AG09309 (cell line): ENCODE results near the gene KRTAP3-3.

Experiments
- DNase-seq: peaks from one replicate; pipeline ENCODE4 v3.0.0-alpha.2; 2010; ENCODE audit warnings: low read depth
- H3K4me3 ChIP-seq: 2 replicates; pipeline ENCODE4 v1.5.1; 2011; ENCODE audit warnings: mild to moderate bottlenecking, low read depth, low read length, moderate library complexity; ENCODE audit not compliant: control insufficient read depth
- TF ChIP-seq, protein P1 (sequence below): IDR thresholded peaks from 2 replicates; pipeline ENCODE4 v1.5.1; 2011; ENCODE audit warnings: mild to moderate bottlenecking, low read depth, low read length, inconsistent platforms; ENCODE audit not compliant: insufficient read depth, control insufficient read depth; ENCODE audit errors: missing control alignments

Gene KRTAP3-3

DNA sequence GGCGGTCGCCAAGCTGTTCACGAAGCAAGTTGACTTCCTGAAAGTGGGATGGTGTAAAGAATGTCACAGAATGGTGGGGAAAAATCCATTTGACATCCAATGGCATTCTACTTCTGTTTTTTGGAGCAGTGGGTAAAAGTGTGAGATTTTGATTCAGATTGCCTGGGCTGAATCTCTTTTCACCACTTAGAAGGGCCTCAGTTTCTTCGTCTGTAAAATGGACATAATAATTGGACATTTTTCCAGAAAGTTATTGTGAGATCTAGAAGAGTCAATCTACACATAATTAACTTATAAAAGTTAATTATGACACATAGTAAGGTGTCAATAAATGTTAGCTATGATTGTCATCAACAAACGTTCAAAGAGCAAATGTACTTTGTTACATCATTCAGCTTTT is 12.8 kb downstream of the KRTAP3-3 start:
- H3K4me3 ChIP-seq = no peak overlapping the region
- TF ChIP-seq, protein P1, sequence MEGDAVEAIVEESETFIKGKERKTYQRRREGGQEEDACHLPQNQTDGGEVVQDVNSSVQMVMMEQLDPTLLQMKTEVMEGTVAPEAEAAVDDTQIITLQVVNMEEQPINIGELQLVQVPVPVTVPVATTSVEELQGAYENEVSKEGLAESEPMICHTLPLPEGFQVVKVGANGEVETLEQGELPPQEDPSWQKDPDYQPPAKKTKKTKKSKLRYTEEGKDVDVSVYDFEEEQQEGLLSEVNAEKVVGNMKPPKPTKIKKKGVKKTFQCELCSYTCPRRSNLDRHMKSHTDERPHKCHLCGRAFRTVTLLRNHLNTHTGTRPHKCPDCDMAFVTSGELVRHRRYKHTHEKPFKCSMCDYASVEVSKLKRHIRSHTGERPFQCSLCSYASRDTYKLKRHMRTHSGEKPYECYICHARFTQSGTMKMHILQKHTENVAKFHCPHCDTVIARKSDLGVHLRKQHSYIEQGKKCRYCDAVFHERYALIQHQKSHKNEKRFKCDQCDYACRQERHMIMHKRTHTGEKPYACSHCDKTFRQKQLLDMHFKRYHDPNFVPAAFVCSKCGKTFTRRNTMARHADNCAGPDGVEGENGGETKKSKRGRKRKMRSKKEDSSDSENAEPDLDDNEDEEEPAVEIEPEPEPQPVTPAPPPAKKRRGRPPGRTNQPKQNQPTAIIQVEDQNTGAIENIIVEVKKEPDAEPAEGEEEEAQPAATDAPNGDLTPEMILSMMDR = no peak
- no peak for DNase-seq

DNA sequence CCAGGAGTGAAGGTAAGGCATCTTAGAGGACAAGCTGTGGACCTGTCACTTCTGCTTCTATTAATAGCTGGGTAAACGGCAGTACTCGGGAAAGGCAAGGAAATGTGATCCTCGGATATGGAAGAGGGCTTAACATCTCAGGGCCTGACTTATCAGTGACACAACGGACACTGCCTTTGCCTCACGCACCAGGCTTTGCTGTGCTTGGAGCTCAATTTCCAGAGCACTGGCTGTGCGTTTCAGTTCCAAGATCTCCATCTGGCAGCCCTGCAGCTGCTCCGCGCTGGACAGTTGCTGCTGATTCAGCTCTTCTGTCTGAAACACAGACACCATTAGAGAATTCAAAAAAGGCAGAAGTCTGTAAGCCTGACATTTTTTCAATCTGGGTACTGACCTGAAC is 13.4 kb downstream of the KRTAP3-3 start:
- TF ChIP-seq, protein P1 = no peak
- no peak overlapping the region for H3K4me3 ChIP-seq
- no peak for DNase-seq

DNA sequence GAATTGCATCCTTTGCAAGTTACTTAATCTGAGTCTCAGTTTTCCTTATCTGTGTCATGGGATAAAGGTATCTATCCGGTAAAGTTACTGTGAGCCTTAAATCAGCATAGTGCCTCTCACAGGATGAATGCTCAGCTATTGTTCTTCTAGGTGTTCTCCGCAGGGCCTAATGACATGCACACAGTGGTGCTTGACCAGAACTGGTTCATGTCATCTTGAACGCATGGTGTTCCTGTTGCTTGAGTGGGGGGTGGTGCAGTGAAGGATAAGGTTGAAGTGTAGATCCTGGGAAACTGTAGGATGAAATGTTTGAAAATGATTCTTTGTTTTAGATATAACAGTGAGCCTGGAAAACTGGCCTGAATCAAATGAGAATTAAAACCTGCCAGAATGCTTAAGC is 13.8 kb downstream of the KRTAP3-3 start:
- TF ChIP-seq, protein P1 = no peak
- DNase-seq = no peak
- no peak overlapping the region for H3K4me3 ChIP-seq

DNA sequence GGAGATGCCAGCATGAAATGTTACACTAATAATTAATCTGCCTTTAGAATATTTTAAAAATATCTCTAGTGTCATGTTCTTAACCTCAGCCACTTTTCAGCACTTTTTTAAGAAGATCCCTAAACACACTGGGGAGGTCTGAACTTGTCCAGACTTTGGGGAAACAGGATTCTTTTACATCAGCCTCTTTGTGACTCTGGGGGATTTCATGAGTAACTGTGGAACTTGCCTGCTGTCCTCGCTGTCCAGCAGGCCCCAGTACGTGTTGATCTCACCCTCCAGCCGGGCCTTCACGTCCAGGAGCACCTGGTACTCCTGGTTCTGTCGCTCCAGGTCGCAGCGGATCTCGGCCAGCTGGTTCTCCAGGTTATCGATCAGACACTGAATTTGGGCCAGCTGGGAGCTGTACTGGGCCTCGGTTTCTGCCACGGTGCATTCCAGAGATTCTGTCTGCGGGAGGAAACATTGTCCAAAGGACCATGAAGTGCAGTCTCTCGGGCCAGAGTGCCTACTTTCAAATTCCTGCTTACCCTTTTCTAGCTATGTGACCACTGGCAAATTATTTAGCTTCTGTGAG is 15.3 kb downstream of the KRTAP3-3 start:
- no peak for DNase-seq
- TF ChIP-seq, protein P1 = no peak

DNA sequence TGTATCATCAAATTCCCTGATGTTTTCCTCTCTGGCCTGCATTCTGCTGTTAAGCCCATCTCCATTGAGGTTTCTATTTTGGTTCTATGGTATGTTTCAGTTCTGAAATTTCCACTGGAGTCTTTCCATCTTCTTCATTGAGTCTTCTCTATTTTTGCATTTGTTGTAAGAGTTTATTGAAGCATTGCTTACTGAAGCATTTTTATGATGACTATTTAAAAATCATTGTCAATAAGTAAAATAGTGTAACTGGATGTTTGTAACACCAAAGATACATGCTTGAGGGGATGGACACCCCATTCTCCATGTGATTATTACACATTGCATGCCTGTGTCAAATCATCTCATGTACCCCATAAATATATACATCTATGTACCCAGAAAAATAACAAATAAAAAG is 18.4 kb downstream of the KRTAP3-3 start:
- H3K4me3 ChIP-seq = no peak overlapping the region
- DNase-seq = no peak
- TF ChIP-seq, protein P1 = no peak

More for the DNA sequence above, 15.3 kb downstream of the KRTAP3-3 start:
- no peak overlapping the region for H3K4me3 ChIP-seq

DNA sequence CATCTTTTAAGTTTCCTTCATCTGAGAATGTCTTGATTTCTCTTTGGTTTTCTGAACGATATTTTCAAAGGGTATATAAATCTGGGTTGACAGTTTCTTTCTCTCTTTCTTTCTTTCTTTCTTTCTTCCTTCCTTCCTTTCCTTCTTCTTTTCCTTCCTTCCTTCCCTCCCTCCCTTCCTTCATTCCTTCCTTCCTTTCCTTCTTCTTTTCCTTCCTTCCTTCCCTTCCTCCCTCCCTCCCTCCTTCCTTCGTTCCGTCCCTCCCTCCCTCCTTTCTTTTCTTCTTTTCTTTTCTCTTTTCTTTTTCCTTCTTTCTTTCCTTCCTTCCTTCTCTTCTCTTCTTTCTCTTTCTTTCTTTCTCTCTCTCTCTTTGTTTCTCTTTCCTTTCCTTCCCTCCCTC is 19.6 kb downstream of the KRTAP3-3 start:
- TF ChIP-seq, protein P1 = no peak
- no peak overlapping the region for H3K4me3 ChIP-seq
- no peak for DNase-seq

DNA sequence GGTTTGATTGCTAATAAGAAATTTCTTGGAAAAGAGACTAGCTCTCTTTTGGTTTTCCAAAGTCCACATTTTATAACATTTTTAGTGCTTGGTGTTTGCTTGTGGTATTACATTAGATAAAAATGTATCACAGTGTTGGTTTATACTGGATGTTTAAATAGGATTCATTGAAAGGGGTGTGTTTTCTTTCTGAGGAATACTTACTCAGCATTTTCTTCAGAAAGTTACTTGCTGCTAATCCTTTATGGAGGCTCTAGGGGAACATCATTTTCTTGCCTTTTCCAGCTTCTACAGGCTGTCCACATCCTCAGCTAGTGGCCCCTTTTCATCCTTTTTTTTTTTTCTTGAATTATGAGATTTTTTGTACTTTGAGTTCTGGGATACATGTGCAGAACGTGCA is 26.4 kb downstream of the KRTAP3-3 start:
- DNase-seq = no peak
- H3K4me3 ChIP-seq = no peak overlapping the region
- TF ChIP-seq, protein P1 = no peak
